Activated CD4-positive, alpha-beta memory T cell treated with anti-CD3 and anti-CD28 coated beads for 36 hours (primary cell): ENCODE data around the gene RNF213. TPM values are rescaled to one million over a fixed set of nuclear protein-coding genes. Genes with fewer than 3 reads are reported as not detected.
"Not testable (repeated sequence)": the region's sequence is repeated elsewhere in the genome, so short reads cannot be mapped to it uniquely, and the experiment has no call there.

Experiments used
- CTCF ChIA-PET: fragments of 350-600 bp; sonication (Branson Sonifier 250); formaldehyde crosslinking; loops from one replicate; lab custom pipeline; 2021; ENCODE audit warnings: antibody characterized with exemption, inconsistent platforms; lab: Charles Lee
- POLR2A ChIA-PET: fragments of 350-600 bp; sonication (Branson Sonifier 250); formaldehyde crosslinking; loops from one replicate; lab custom pipeline; 2021; ENCODE audit warnings: antibody characterized with exemption; lab: Charles Lee
- DNase-seq: peaks from one replicate; pipeline ENCODE4 v3.0.0-alpha.2; 2020
- H3K27ac Mint-ChIP-seq: one replicate; pipeline ENCODE4 v1.8.0; 2021; ENCODE audit warnings: mixed read lengths
- H3K27me3 Mint-ChIP-seq: one replicate; pipeline ENCODE4 v1.8.0; 2021; ENCODE audit warnings: mixed read lengths
- H3K36me3 Mint-ChIP-seq: one replicate; pipeline ENCODE4 v1.8.0; 2021; ENCODE audit warnings: mixed read lengths
- H3K4me1 Mint-ChIP-seq: one replicate; pipeline ENCODE4 v1.8.0; 2021; ENCODE audit warnings: low read depth, mixed read lengths
- H3K4me3 Mint-ChIP-seq: one replicate; pipeline ENCODE4 v1.8.0; 2021; ENCODE audit warnings: mild to moderate bottlenecking, mixed read lengths
- H3K9me3 Mint-ChIP-seq: one replicate; pipeline ENCODE4 v1.8.0; 2021; ENCODE audit warnings: mixed read lengths
- intact Hi-C: fragments of 100-400 bp; cut with micrococcal nuclease; formaldehyde crosslinking; loops from one replicate; pipeline ENCODE4 v1.15.1; 2023
- total RNA-seq, 2 experiments: library from RNA; stranded (reverse); gene quantifications; one replicate each; pipeline ENCODE4 v1.2.3, GENCODE V29; 2021

RNF213 gene
- total RNA-seq, 2 experiments from 2014 or later, result 421 to 440 TPM

DNA sequence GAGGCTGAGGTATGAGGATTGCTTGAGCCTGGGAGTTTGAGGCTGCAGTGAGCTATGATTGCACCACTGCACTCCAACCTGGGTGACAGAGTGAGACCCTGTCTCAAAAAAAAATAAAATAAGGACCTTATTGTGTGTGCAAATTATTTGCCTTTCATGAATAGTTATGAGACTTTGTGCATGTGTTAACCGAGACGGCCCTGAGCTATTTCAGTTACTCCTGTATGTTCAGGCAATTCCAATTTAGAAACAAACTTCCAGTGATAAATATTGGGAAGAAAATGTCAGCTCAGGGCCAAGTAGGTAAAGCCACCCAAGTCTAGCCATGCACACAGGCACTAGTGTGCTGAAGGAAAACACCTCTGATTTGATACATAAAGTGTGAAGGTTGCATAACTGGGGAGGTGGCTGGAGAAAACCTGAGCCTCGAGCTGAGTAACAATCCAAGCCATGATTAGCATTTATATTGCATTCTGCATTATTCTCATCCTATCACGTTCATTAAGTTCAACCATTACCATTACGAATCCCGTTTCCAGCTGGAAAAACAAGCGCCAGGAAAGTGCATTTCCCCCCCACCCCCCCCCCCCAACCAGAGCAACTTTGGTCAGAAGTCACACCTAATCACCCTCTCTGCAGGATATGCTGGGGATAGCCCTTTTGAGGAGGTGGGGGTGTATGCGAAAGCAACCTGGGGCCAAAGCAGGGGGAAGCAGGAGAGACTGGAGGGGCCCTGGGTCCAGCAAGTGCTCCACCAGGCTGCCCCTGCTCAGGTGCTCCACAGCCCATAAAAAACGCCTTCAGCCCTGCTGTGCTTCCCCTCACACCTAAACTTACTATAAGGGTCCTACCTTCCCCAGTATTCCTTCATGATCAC is 135.7 kb downstream of the RNF213 start:
- Mint-ChIP-seq H3K4me3 (no peak overlapping the region), H3K4me1 (peaks cover 2% of the 10 kb centered on the region), H3K9me3 (no peaks in the 10 kb centered on the region), H3K36me3 (peaks cover 22% of the 10 kb centered on the region), H3K27ac (peak overlapping the region; percentile 43), H3K27me3 (no peaks in the 10 kb centered on the region)
- intact Hi-C loops, result no loop called here
- DNase-seq, result no peak
- POLR2A ChIA-PET, result no interaction called here
- CTCF ChIA-PET, result no interaction called here

DNA sequence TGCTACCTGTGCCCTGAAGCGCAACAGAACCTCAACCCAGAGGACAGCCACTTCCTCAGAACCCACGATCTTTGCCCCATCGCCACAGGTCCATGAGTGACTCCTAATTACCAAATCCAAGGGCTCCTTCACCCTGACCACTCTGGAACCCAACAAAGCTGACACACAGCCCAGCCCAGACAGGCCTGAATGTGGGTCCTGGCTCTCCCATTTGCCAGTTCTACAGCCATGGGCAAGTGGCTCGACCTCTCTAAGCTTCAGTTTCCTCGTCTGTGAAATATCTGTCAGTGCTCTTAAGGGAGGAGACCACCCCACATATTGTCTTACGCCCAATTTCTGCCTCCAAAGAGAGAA is 136.4 kb downstream of the RNF213 start:
- H3K9me3 Mint-ChIP-seq, result no peaks in the 10 kb centered on the region
- intact Hi-C loops, result no loop called here
- H3K4me1 Mint-ChIP-seq, result peaks cover 2% of the 10 kb centered on the region
- DNase-seq, result no peak
- CTCF ChIA-PET, result no interaction called here
- no peak overlapping the region for H3K4me3 Mint-ChIP-seq
- POLR2A ChIA-PET, result no interaction called here
- H3K36me3 Mint-ChIP-seq, result peaks cover 18% of the 10 kb centered on the region
- peak overlapping the region; percentile 43 for H3K27ac Mint-ChIP-seq
- H3K27me3 Mint-ChIP-seq, result no peaks in the 10 kb centered on the region

DNA sequence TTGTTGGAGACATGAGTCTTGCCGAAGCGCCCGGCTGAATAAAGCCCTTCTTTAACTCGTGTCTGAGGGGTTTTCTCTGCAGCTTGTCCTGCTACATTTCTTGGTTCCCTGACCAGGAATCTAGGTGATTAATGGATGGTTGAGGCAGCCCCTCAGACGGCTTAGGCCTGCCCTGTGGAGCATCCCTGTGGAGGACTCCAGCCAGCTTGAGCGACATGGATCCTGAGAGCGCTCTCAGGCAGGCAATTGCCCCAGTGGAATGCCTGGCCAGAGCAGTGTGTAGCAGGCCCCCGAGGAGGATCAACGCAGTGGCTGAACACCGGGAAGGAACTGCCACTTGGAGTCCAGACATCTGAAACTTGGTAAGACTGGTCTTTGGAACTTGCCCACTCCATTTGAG is 137.0 kb downstream of the RNF213 start:
- Mint-ChIP-seq H3K27me3 (no peaks in the 10 kb centered on the region), H3K4me3 (no peak overlapping the region), H3K9me3 (no peaks in the 10 kb centered on the region), H3K4me1 (peaks cover 2% of the 10 kb centered on the region), H3K27ac (no peak overlapping the region), H3K36me3 (peaks cover 16% of the 10 kb centered on the region)
- no peak for DNase-seq
- CTCF ChIA-PET, result no interaction called here
- intact Hi-C loops, result no loop called here
- POLR2A ChIA-PET, result no interaction called here

DNA sequence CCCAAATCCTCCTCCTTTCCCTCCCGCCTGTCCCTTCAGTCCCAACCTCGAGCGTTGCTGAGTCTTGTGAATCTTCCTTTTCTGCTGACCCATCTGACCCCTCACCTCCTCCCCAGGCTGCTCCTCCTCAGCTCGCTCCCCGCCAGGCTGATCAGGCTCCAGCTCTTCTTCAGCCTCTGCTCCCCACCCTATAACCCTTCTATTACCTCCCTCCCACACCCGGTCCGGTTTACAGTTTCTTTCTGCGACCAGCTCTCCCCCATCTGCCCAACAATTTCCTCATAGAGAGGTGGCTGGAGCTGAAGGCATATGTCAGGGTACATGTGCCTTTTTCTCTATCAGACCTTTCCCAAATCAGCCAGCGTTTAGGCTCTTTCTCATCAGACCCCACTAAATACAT is 140.4 kb downstream of the RNF213 start:
- DNase-seq, H3K27ac Mint-ChIP-seq, H3K9me3 Mint-ChIP-seq, CTCF ChIA-PET, H3K27me3 Mint-ChIP-seq, H3K4me1 Mint-ChIP-seq, H3K4me3 Mint-ChIP-seq, intact Hi-C loops, H3K36me3 Mint-ChIP-seq: not testable (repeated sequence)
- POLR2A ChIA-PET, result interaction anchor here (1.0 kb wide), 1 partner anchor 13 kb away, joined by 3 read pairs; no protein-coding TSS in a partner anchor

DNA sequence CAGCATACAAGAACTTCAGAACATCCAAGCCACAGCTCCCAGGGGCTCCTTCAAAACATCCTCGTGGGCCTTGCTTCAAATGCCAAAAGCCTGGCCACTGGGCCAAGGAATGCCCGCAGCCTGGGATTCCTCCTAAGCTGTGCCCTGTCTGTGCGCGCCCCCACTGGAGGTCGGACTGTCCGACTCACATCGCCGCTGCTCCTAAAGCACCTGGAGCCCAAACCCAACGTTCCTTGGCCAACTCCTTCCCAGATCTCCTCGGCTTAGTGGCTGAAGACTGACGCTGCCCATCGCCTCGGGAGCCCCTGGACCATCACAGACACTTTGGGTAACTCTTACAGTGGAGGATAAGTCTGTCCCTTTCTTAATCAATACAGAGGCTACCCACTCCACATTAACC is 141.4 kb downstream of the RNF213 start:
- intact Hi-C loops, H3K9me3 Mint-ChIP-seq, H3K27ac Mint-ChIP-seq, H3K36me3 Mint-ChIP-seq, H3K4me3 Mint-ChIP-seq, H3K4me1 Mint-ChIP-seq, H3K27me3 Mint-ChIP-seq, DNase-seq, CTCF ChIA-PET: not testable (repeated sequence)
- POLR2A ChIA-PET, result interaction anchor here (1.0 kb wide), 1 partner anchor 12 kb away, joined by 3 read pairs; no protein-coding TSS in a partner anchor

DNA sequence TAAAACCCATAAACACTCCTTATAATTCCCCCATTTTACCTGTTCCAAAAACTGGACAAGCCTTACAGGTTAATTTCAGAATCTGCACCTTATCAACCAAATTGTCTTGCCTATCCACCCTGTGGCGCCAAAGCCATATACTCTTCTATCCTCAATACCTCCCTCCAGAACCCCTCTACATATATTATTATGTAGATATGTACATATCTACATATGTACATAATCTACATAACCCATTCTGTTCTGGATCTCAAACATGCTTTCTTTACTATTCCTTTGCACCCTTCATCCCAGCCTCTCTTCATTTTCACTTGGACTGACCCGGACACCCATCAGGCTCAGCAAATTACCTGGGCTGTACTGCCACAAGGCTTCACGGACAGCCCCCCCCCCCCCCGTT is 142.3 kb downstream of the RNF213 start:
- no peak for DNase-seq
- Mint-ChIP-seq H3K36me3 (no peaks in the 10 kb centered on the region), H3K4me3 (no peak overlapping the region)

DNA sequence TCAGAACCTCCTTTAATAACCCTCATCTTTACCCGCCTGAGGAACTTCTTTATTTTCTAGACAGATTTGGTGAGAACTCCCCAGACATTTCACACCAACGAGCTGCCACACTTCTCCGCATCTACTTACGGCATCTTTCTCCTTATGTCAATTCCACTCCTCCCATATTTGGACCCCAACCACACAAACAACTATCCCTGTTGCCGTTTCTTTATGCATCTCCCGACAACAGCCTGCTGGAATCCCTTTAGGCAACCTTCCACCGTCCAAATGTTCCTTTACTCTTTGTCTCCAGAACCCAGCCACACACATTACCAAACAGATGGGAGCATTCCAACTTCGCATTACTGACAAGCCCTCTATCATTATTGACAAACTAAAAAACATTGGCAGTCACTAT is 145.5 kb downstream of the RNF213 start:
- no peak for DNase-seq
- ChIA-PET POLR2A (no interaction called here), CTCF (no interaction called here)
- Mint-ChIP-seq H3K9me3 (no peaks in the 10 kb centered on the region), H3K4me3 (no peak overlapping the region), H3K27me3 (peaks cover 3% of the 10 kb centered on the region), H3K27ac (no peak overlapping the region), H3K36me3 (no peaks in the 10 kb centered on the region), H3K4me1 (peaks cover 6% of the 10 kb centered on the region)
- intact Hi-C loops, result no loop called here

More for the DNA sequence above, 142.3 kb downstream of the RNF213 start:
- Mint-ChIP-seq H3K9me3 (no peaks in the 10 kb centered on the region), H3K27me3 (no peaks in the 10 kb centered on the region), H3K27ac (no peak overlapping the region), H3K4me1 (no peaks in the 10 kb centered on the region)
- intact Hi-C loops, result no loop called here
- POLR2A ChIA-PET, result no interaction called here
- CTCF ChIA-PET, result no interaction called here

DNA sequence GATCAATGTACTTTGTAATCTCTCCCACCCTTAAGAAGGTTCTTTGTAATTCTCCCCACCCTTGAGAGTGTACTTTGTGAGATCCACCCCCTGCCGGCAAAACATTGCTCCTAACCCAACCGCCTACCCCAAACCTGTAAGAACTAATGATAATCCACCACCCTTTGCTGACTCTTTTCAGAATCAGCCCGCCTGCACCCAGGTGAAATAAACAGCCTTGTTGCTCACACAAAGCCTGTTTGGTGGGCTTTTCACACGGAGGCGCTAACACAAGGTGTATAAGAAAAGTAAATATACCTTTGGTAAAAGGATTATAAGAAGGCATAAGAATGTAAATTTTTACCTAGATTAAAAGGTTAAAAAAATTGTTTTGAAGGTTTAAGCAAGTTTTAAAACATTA is 147.3 kb downstream of the RNF213 start:
- H3K4me1 Mint-ChIP-seq, H3K9me3 Mint-ChIP-seq, H3K36me3 Mint-ChIP-seq, CTCF ChIA-PET, intact Hi-C loops, H3K4me3 Mint-ChIP-seq, DNase-seq, H3K27me3 Mint-ChIP-seq, POLR2A ChIA-PET, H3K27ac Mint-ChIP-seq: not testable (repeated sequence)

DNA sequence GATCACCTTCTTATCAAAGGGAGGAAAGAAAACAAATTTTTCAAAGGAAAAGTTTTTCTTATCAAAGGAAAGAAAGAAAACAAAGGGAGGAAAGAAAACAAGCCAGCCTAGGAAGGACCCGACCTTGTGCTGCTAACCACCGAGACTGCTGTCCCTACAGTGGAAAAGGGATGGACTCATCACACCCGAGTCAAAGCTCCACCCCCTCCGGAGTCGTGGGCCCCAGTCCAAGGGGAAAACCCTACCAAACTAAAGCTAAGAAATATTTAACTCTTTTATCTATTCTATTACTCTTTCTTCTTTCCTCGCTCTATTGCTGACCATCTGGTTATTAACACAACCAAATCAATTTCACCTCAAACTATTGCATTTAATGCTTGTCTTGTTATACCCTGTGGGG is 148.2 kb downstream of the RNF213 start:
- H3K9me3 Mint-ChIP-seq, result no peaks in the 10 kb centered on the region
- peaks cover 6% of the 10 kb centered on the region for H3K4me1 Mint-ChIP-seq
- no peak overlapping the region for H3K4me3 Mint-ChIP-seq
- H3K27me3 Mint-ChIP-seq, result peaks cover 9% of the 10 kb centered on the region
- H3K36me3 Mint-ChIP-seq, result no peaks in the 10 kb centered on the region
- ChIA-PET CTCF (no interaction called here), POLR2A (no interaction called here)
- peak; percentile 33 for DNase-seq
- intact Hi-C loops, result no loop called here
- no peak overlapping the region for H3K27ac Mint-ChIP-seq

DNA sequence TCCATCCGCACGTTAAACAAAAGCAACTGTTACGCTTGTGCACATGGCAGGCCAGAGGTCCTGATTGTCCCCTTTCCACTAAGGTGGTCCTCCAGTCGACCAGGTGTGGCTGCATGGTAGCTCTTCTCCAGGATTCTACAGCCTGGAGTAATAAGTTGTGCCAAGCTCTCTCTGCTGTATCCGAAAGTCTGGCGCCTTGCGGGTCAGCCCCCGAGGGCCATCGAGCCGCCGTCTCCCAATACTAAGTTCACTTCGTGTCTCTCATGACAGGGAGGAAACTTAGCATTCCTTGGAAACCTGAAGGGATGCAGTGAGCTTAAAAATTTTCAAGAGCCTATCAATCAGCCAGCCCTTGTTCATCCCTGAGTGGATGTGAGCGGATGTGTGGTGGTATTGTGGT is 149.0 kb downstream of the RNF213 start:
- H3K4me3 Mint-ChIP-seq, result no peak overlapping the region
- H3K9me3 Mint-ChIP-seq, result no peaks in the 10 kb centered on the region
- H3K36me3 Mint-ChIP-seq, result no peaks in the 10 kb centered on the region
- no peak for DNase-seq
- CTCF ChIA-PET, result no interaction called here
- no peak overlapping the region for H3K27ac Mint-ChIP-seq
- peaks cover 14% of the 10 kb centered on the region for H3K4me1 Mint-ChIP-seq
- intact Hi-C loops, result no loop called here
- H3K27me3 Mint-ChIP-seq, result peaks cover 14% of the 10 kb centered on the region
- POLR2A ChIA-PET, result no interaction called here

DNA sequence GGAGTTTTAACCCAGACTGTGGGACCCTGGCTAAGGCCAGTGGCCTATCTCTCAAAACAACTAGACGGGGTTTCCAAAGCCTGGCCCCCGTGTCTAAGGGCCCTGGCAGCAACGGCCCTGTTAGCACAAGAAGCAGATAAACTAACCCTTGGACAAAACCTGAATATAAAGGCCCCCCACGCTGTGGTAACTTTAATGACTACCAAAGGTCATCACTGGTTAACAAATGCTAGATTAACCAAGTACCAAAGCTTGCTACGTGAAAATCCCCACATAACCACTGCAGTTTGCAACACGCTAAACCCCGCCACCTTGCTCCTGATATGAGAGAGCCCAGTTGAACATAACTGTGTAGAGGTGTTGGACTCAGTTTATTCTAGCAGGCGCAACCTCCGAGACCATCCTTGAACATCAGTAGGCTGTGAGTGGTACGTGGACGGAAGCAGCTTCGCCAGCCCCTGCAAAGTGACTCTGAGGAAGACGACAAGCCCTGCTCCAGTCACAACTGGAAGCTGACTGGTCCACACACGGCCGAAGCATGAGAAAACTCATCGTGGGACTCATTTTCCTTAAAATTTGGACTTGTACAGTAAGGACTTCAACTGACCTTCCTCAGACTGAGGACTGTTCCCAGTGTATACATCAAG is 149.9 kb downstream of the RNF213 start:
- POLR2A ChIA-PET, CTCF ChIA-PET, H3K27ac Mint-ChIP-seq, H3K9me3 Mint-ChIP-seq, intact Hi-C loops, H3K36me3 Mint-ChIP-seq, H3K4me3 Mint-ChIP-seq, DNase-seq: not testable (repeated sequence)
- peaks cover 14% of the 10 kb centered on the region for H3K27me3 Mint-ChIP-seq
- peaks cover 15% of the 10 kb centered on the region for H3K4me1 Mint-ChIP-seq

DNA sequence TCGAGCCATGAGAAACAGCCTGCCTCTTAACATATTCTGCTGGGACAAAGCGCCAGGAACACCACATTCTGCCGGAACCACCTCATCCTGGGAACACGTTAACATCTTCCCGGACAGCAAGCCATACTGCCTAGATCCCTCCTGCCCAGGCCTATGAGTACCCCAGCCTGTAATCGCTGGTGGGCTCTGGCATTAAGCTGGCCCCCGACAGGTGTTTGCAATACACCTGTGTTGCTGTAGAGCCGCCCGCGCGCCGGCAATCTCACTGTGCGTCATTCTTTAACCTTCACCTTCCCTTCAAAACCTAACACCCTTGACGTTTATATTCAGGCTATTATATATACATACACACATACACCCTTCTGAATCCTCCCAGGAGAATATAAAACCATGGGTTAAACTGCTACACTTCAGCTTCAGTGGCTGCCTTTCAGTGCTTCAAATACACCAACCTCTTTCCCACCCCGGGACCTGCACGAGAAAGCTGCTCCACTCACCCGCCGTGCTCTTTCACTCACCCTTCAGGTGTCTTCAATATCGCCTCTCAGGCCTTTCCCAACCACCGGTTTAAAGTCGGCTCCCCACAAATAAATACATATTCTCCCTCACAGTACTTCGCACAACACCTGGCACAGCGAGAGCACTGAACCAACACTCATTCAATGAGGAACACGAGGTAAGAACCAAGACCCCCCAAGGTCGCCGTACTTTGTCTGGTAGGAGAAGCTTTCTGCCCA is 153.3 kb downstream of the RNF213 start:
- no peak for DNase-seq
- peaks cover 12% of the 10 kb centered on the region for H3K27me3 Mint-ChIP-seq
- no peak overlapping the region for H3K27ac Mint-ChIP-seq
- H3K9me3 Mint-ChIP-seq, result no peaks in the 10 kb centered on the region
- peak overlapping the region; percentile 82 for H3K4me3 Mint-ChIP-seq
- POLR2A ChIA-PET, result interaction anchor here (0.9 to 1.0 kb wide), 2 partner anchors 12 to 135 kb away, joined by 3 read pairs; no protein-coding TSS in a partner anchor
- intact Hi-C loops, result loop anchor here (1.0 kb wide), 1 partner anchor 267 kb away; the partner anchor contains the start of gene EIF4A3
- no peaks in the 10 kb centered on the region for H3K36me3 Mint-ChIP-seq
- peaks cover 22% of the 10 kb centered on the region for H3K4me1 Mint-ChIP-seq
- CTCF ChIA-PET, result interaction anchor here (0.9 to 1.9 kb wide), 2 partner anchors 487 to 610 kb away, joined by 3 read pairs; no protein-coding TSS in a partner anchor
